GM23338 (cell line): Measurements from ENCODE around the gene UBE2D4. TPM values are rescaled to one million over a fixed set of nuclear protein-coding genes. Genes with fewer than 3 reads are reported as not detected.

Experiments used
- ATAC-seq: fragments of 200-7000 bp; cut with Tn5 transposase; 3 replicates; pipeline ENCODE4 v1.9.1; 2020
- DNase-seq: peaks from one replicate; pipeline ENCODE4 v3.0.0-alpha.2; 2015; ENCODE audit warnings: low spot score
- H2AFZ ChIP-seq: fragments of 200-600 bp; sonication (generic); 2 replicates; pipeline ENCODE4 v1.8.0; 2016; ENCODE audit warnings: antibody characterized with exemption, mild to moderate bottlenecking, moderate library complexity
- H3F3A ChIP-seq: fragments of 200-600 bp; sonication (generic); replicated peaks from 2 replicates; pipeline ENCODE4 v1.8.0; 2017; ENCODE audit warnings: antibody characterized with exemption, mixed run types, low read depth
- H3K27ac ChIP-seq: fragments of 200-600 bp; sonication (generic); 2 replicates; pipeline ENCODE4 v1.6.1; 2016; ENCODE audit warnings: low read depth
- H3K27me3 ChIP-seq: fragments of 200-600 bp; sonication (generic); 2 replicates; pipeline ENCODE4 v1.8.0; 2016; ENCODE audit warnings: mild to moderate bottlenecking, mixed run types, moderate library complexity; ENCODE audit not compliant: insufficient read depth
- H3K36me3 ChIP-seq: fragments of 200-600 bp; sonication (generic); 2 replicates; pipeline ENCODE4 v1.8.0; 2016; ENCODE audit warnings: mild to moderate bottlenecking; ENCODE audit not compliant: insufficient read depth
- H3K4me1 ChIP-seq: fragments of 200-600 bp; sonication (generic); 2 replicates; pipeline ENCODE4 v1.8.0; 2016; ENCODE audit warnings: mild to moderate bottlenecking, moderate library complexity; ENCODE audit not compliant: insufficient read depth
- H3K4me2 ChIP-seq: fragments of 200-600 bp; sonication (generic); 2 replicates; pipeline ENCODE4 v1.7.1; 2017; ENCODE audit warnings: mixed run types
- H3K4me3 ChIP-seq: fragments of 200-600 bp; sonication (generic); 2 replicates; pipeline ENCODE4 v1.6.1; 2016; ENCODE audit warnings: mixed run types
- H3K79me2 ChIP-seq: fragments of 200-600 bp; sonication (generic); replicated peaks from 2 replicates; pipeline ENCODE4 v1.8.0; 2017; ENCODE audit warnings: mild to moderate bottlenecking; ENCODE audit not compliant: insufficient read depth
- H3K9me2 ChIP-seq: fragments of 200-600 bp; sonication (generic); 2 replicates; pipeline ENCODE4 v1.8.0; 2017; ENCODE audit not compliant: insufficient read depth
- H4K20me1 ChIP-seq: fragments of 200-600 bp; sonication (generic); replicated peaks from 2 replicates; pipeline ENCODE4 v1.8.0; 2017; ENCODE audit warnings: mild to moderate bottlenecking; ENCODE audit not compliant: insufficient read depth
- H3K27ac Mint-ChIP-seq: 2 replicates; pipeline ENCODE4 v1.8.0; 2020; ENCODE audit warnings: inconsistent platforms, mild to moderate bottlenecking, moderate library complexity, mixed read lengths
- H3K27me3 Mint-ChIP-seq: 3 replicates; pipeline ENCODE4 v1.8.0; 2022; ENCODE audit warnings: low read depth, mild to moderate bottlenecking, moderate library complexity, mixed read lengths, inconsistent platforms; ENCODE audit not compliant: insufficient read depth, poor library complexity
- H3K36me3 Mint-ChIP-seq: 3 replicates; pipeline ENCODE4 v1.8.0; 2021; ENCODE audit warnings: low read depth, mild to moderate bottlenecking, inconsistent platforms, moderate library complexity, mixed read lengths
- H3K4me1 Mint-ChIP-seq: 3 replicates; pipeline ENCODE4 v1.8.0; 2020; ENCODE audit warnings: mild to moderate bottlenecking, inconsistent platforms, mixed read lengths
- H3K4me3 Mint-ChIP-seq: 3 replicates; pipeline ENCODE4 v1.8.0; 2021; ENCODE audit warnings: moderate library complexity, mild to moderate bottlenecking, inconsistent platforms, mixed read lengths
- H3K9me3 Mint-ChIP-seq: 3 replicates; pipeline ENCODE4 v1.8.0; 2020; ENCODE audit warnings: moderate library complexity, mild to moderate bottlenecking, inconsistent platforms, mixed read lengths
- CREB1 ChIP-seq: fragments of 250-450 bp; sonication (Bioruptor Pico); IDR thresholded peaks from 2 replicates; pipeline ENCODE4 v1.5.0; 2020; ENCODE audit warnings: low read depth, mild to moderate bottlenecking, moderate library complexity
- CTCF ChIP-seq, 2 experiments: fragments of 200-600 bp in 1 of 2; sonication (generic) in 1 of 2; conservative IDR thresholded peaks; 2 replicates each; pipeline versions ENCODE4 v1.5.1 to v1.6.1; 2016 to 2017; ENCODE audit warnings: antibody characterized with exemption in 2 of 2, low read depth in 2 of 2, mild to moderate bottlenecking in 2 of 2, moderate library complexity in 1 of 2
- ETS1 ChIP-seq: IDR thresholded peaks from 2 replicates; pipeline ENCODE4 v1.6.1; 2016; ENCODE audit warnings: antibody characterized with exemption
- EZH2 ChIP-seq: fragments of 200-600 bp; sonication (generic); IDR thresholded peaks from one replicate; pipeline ENCODE4 v1.8.0; 2017; ENCODE audit warnings: antibody characterized with exemption, mild to moderate bottlenecking, low read depth; ENCODE audit not compliant: unreplicated experiment
- EZH2phosphoT487 ChIP-seq: fragments of 200-600 bp; sonication (generic); IDR thresholded peaks from one replicate; pipeline ENCODE4 v1.8.1; 2018; ENCODE audit warnings: antibody characterized with exemption; ENCODE audit not compliant: unreplicated experiment
- JUNB ChIP-seq: IDR thresholded peaks from one replicate; pipeline ENCODE4 v1.6.1; 2016; ENCODE audit warnings: antibody characterized with exemption; ENCODE audit not compliant: unreplicated experiment
- NANOG ChIP-seq: IDR thresholded peaks from 2 replicates; pipeline ENCODE4 v1.6.1; 2016; ENCODE audit warnings: antibody characterized with exemption, borderline replicate concordance
- POLR2AphosphoS5 ChIP-seq: IDR thresholded peaks from 2 replicates; pipeline ENCODE4 v1.6.1; 2016; ENCODE audit warnings: antibody characterized with exemption, low read depth
- REST ChIP-seq: IDR thresholded peaks from one replicate; pipeline ENCODE4 v1.6.1; 2018; ENCODE audit warnings: antibody characterized with exemption; ENCODE audit not compliant: unreplicated experiment
- STAT1 ChIP-seq: IDR thresholded peaks from one replicate; pipeline ENCODE4 v1.6.1; 2016; ENCODE audit warnings: antibody characterized with exemption; ENCODE audit not compliant: unreplicated experiment
- ZNF114 ChIP-seq: fragments of 250-450 bp; sonication (Bioruptor Pico); IDR thresholded peaks from 2 replicates; pipeline ENCODE4 v1.5.0; 2020; ENCODE audit warnings: mild to moderate bottlenecking, moderate library complexity
- ZNF331 ChIP-seq: fragments of 250-450 bp; sonication (Bioruptor Pico); IDR thresholded peaks from 2 replicates; pipeline ENCODE4 v1.5.0; 2020; ENCODE audit warnings: low read depth, mild to moderate bottlenecking, moderate library complexity
- ZNF462 ChIP-seq: fragments of 250-450 bp; sonication (Bioruptor Pico); IDR thresholded peaks from 2 replicates; pipeline ENCODE4 v1.5.0; 2020; ENCODE audit warnings: mild to moderate bottlenecking, moderate library complexity
- polyA plus RNA-seq: library from polyadenylated mRNA; unstranded; fragments of >200 nt; fragmentation: Nextera tagmentation; extraction: Ambion mirVana; gene quantifications from 2 replicates; pipeline ENCODE4 v1.2.1, GENCODE V29; 2016
- total RNA-seq: library from RNA; depleted of rRNA; stranded (reverse); fragments of >200 nt; shearing (Covaris generic); gene quantifications from 2 replicates; pipeline ENCODE4 v1.2.3, GENCODE V29; 2014

Gene UBE2D4
- total and polyA plus RNA-seq, 2 experiments from 2014 or later: 5.8 to 8.4 TPM

DNA sequence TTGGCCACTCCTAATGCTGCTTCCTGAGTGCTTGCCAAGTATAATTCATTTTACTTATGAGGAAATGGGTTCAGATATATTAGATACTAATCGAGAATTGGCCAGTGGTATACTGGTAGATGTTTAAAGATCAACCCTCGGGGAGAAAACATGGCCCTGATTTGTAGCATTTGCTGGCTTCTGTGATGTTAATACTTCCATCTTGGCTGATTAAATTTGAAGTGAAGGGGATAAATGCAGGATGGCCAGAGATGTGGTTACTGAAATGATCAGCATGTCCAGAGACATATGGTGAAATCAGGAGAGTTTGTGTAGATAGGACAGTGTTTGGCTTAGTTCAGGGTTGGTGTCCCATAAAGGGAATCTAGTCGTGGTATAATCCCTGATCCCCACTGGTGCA is 11.2 kb downstream of the UBE2D4 start:
- Mint-ChIP-seq H3K36me3 (no peaks in the 10 kb centered on the region), H3K27ac (no peak overlapping the region), H3K4me1 (peaks cover 4% of the 10 kb centered on the region; the same call in 1 of the 3 replicates), H3K4me3 (no peak overlapping the region), H3K9me3 (no peaks in the 10 kb centered on the region), H3K27me3 (peaks cover 2% of the 10 kb centered on the region)
- H3K79me2 ChIP-seq: no peaks in the 10 kb centered on the region
- no peaks in the 10 kb centered on the region for H3F3A ChIP-seq
- H3K4me1 ChIP-seq: no peaks in the 10 kb centered on the region
- H2AFZ ChIP-seq: no peak overlapping the region
- H3K4me2 ChIP-seq: no peak overlapping the region
- H3K4me3 ChIP-seq: no peak overlapping the region
- H3K27ac ChIP-seq: no peak overlapping the region
- TF ChIP-seq POLR2AphosphoS5 (no peak), EZH2 (no peak), JUNB (no peak), ZNF331 (CRISPR knock-in tag) (no peak), CTCF (conservative IDR thresholded peaks at IDR 0.05; ENCODE audit: low read depth in 2 of 2) (no peak), ETS1 (no peak), EZH2phosphoT487 (no peak), NANOG (no peak), ZNF462 (no peak), REST (no peak), ZNF114 (CRISPR knock-in tag) (no peak), CREB1 (CRISPR knock-in tag) (no peak), STAT1 (no peak)
- no peak for ATAC-seq
- H3K27me3 ChIP-seq: no peaks in the 10 kb centered on the region
- no peaks in the 10 kb centered on the region for H3K36me3 ChIP-seq
- H3K9me2 ChIP-seq: no peaks in the 10 kb centered on the region
- no peak for DNase-seq
- no peaks in the 10 kb centered on the region; the same call in 1 of the 2 replicates for H4K20me1 ChIP-seq
